GM19397 (cell line): ENCODE results near the gene SMAD7.

ENCODE experiments used
- ATAC-seq: cut with Tn5 transposase; IDR thresholded peaks from one replicate; pipeline ENCODE4 v1.9.1; 2021; ENCODE audit warnings: mild to moderate bottlenecking, moderate library complexity; ENCODE audit not compliant: unreplicated experiment

SMAD7 gene

DNA sequence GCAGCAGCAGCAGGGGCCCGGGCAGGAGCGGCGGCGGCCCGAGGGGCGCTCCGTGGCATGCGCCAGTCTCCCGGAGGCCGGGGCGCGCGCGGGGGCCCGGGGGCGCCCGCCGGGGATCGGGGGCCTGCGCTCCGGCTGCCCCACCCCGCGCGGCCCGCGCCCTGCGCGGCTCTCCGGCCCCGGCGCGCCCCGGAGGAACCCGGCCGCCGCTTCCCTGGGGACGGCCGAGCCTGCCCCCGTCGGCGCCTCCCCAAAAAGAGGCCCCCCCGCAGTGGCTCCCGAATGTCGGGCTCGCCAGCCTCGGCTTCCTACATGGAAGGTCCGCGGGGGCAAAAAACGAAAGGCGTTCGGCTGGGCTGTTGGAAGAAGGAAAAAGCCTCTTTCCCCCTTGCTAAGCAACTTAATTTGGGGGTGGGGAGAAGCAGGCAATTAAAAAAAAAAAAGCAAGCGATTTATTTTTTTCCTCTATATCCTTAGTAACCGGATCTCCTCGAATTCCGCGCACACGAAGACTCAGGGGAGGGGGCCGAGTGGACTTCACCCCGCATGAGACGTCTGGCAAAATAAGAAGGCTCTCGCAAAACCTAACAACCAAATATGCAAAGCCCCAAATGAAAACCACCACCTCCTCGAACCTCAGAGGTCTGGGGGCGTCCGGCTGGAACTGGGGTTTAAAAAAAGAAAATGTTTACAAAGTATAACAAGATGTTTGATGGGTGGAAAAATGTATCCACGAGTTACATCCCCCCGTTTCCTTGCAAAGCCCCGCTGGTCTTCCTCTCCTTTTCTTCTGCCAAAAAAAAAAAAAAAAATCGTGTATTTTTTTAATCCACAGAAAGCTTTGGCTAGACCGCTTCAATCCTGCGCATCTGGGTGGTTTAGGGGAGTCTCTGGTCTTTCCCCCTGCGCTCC is at the start of gene SMAD7:
Gene SMAD7, minus strand, starts transcription at position 430 of the 912 bp plus-strand sequence. CDS start 541 bp downstream, outside the sequence.
- ATAC-seq, result no peak

DNA sequence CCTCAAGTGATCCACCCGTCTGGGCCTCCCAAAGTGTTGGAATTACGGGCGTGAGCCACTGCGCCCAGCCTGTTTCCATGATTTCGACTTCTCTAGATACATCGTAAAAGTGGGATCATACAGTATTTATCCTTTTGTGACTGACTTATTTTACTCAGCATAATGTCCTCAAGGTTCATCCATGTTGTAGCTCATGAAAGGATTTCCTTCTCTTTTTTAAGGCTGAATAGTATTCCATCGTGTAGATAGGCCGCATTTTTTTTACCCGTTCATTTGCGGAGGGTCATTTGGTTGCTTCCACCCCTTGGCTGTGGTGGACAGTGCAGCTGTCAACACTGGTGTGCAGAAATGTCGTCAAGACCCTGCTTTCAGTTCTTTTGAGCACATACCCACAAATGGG is 48.8 kb upstream of the SMAD7 start:
- no peak for ATAC-seq

DNA sequence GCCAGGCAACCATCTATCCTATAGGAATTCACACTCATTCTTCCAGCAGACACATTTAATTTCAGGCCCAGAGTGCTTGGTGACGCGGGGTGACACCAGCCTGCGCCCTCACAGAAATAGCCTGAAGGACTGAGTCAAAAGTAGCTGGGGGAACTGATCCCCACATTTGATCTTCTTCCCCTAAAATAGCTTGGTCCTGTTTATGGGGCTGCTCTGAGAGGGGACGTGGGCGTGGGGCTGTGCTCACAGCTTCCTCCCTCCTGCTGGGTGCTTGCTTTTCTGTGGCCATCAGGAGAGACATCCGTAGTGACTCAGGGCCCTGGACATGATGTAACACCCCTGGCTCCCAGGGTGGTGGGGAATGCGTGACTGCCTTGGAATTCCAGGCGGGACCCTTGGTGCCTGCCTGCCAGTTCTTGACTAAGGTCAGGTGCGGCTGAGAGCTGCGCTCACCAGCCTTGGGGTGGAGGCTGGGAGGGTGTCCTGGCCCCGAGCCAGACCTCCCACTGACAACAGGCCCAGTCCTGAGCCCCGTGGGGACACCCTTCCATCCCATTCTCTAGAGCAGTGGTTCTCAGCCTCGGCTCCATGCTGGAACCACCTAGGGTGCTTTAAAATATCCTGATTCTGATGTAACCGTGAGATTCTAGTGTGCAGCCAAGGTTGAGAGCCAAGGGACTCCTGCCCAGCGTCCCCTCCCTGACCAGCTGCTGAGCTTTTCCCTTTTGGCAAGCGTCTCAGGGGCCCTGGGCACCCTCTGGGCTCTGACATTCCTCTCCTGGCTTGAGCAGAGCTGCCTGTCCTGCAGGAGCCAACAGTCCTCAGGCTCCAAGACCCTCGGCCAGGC is 47.4 kb upstream of the SMAD7 start:
- no peak for ATAC-seq

GRCh38 chr18:48997681-48997984 is 46.9 kb upstream of the SMAD7 start:
- no peak for ATAC-seq

DNA sequence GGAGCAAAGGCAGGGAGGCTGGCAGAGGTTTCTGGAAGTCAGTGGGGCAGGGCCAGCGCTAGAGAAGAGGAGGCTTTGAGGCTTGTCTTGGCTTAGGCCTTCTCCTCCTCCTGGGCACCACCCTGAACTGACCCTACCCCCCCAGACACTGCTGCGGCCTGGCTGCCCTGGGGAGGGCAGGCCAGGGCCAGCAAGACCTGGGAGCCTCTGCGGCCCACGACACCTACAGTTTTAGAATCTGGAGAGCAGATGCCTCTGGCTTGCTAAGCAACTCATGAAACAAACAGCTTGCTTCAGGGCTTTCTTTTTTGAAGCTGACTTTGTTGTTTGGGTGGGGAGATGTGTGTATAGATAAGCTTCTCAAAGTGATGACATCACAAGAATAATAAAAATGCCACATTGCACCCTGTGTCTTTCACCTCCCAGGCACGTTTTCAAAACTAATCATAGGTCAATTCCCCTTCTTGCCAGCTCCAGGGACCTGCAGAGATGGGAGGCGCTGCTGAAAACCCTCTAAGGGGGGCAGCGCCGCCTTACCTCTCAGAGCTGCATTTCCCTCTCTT is 46.2 kb upstream of the SMAD7 start:
- ATAC-seq, result no peak

GRCh38 chr18:48996041-48996440 is 45.3 kb upstream of the SMAD7 start:
- no peak for ATAC-seq

- ATAC-seq, result no peak
Measured at GRCh38 chr18:48994926-48995835, 44.4 kb upstream of the SMAD7 start.

- ATAC-seq, result no peak
Measured at GRCh38 chr18:48994044-48994651, 43.4 kb upstream of the SMAD7 start.

GRCh38 chr18:48993586-48993985 is 42.8 kb upstream of the SMAD7 start:
- ATAC-seq, result no peak

- ATAC-seq, result no peak
Measured at GRCh38 chr18:48992791-48993555, 42.2 kb upstream of the SMAD7 start.

- ATAC-seq, result no peak
Measured at GRCh38 chr18:48992133-48992532, 41.4 kb upstream of the SMAD7 start.

GRCh38 chr18:48991676-48992075 is 40.9 kb upstream of the SMAD7 start:
- no peak for ATAC-seq

- ATAC-seq, result no peak
Measured at GRCh38 chr18:48991319-48991660, 40.5 kb upstream of the SMAD7 start.

- no peak for ATAC-seq
Measured at GRCh38 chr18:48990481-48991318, 39.9 kb upstream of the SMAD7 start.

DNA sequence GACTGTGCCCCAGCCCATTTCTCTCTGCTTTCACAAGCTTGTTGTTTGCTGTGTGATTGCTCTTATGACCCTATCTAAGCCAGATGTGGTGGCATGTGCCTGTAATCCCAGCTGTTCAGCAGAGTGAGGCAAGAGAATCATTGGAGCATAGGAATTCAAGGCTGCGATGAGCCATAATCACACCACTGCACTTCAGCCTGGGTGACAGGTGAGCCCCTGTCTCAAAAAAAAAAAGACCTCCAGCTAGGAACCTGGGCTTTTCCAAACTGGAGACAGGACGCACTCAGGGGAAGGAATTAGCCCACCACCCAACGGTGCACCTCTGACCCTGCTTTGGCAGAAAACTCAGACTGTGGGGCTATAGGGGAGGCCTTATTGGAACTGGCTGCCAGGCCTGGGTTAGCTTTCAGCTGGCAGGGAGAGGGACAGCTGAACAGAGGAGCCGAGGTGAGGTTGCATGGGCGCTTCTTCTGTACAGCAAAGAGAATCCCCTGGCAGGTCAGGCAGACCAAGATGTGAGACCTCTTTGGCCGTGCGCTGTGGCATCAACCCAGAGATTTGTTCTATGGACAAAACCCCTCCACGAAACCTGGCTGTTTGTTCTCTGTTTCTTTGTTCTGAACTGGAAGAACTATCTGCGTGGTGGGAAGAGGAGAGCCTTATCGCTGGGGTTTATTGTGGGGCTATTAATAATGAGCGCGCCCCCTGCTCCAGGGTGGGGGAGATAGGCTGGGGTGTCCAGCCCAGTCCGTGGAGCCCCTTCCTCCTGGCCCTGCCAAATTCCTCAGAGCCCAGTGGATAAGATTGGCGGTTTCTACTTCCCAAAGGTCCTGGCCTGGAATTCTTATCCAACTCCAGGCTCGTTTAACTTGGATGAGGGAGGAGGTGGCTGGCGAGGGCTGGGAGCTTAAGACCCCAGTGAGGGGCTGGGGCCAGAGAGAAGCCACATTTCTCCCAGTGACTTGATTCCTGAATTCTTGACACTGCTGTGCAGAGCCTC is 38.8 kb upstream of the SMAD7 start:
- ATAC-seq, result no peak

DNA sequence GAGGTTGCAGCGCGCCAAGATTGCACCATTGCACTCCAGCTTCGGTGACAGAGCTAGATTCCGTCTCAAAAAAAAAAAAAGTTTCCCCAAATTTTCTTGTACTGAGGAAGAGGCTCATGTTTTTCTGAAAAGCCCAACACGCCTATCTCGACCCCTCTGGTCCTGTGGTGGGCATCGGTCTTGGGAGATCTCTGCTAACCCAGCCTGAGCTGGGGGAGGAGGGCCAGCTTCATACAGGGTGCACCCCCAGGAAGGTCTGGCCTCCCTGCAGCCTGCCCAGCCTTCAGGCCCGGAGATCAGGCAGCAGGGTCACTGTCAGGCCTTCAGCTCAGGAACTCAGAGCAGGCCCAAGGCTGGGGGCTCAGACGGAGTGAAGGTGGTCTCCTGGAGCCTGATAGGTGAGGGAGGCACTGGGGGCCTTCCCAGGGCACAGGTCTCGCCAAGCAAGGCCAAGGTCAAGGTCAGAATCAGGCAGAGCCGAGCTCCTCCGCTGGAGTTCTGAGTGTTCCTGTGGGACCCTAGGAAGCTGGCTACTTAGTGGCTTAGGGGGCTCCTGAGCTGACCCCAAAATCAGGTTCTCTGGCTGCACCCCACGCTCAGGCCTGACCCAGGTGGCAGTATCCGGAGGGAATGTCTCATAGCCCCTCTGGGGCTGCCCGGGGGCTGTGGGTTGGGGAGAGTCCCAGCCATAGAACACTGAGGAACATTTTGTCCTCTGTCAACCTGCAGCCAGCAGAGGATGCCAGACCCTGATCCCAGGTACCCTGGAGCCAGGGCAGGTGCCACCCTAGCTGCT is 37.9 kb upstream of the SMAD7 start:
- no peak for ATAC-seq

DNA sequence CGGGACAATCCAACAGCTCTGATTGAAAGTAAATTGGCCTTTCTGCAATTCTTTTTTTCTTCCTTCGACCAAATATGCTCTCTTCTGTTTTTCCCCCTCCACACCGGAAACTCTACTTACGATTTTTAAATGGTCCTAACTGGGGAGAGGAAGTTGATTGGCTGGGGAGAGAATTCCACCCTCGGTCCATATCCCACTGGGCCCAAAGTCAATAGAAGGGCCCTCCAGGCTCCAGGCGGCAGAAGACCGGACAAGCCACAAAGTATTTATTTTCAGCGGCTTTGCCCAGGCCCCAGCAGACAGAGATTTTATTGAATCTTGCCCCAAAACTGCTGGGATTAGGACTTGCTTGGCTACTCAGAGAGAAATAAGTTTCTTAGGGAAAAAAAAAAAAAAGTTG is 37.1 kb upstream of the SMAD7 start:
- no peak for ATAC-seq
